GM06990 (cell line): ENCODE data around the gene ULBP2.

Experiments used
- DNase-seq: peaks from one replicate; pipeline ENCODE4 v3.0.0-alpha.2; 2011; ENCODE audit not compliant: insufficient read length; ENCODE audit errors: extremely low read depth
- H3K27me3 ChIP-seq: replicated peaks from 2 replicates; pipeline ENCODE4 v1.6.0; 2011; ENCODE audit warnings: low read length; ENCODE audit not compliant: control insufficient read depth, insufficient read depth
- H3K36me3 ChIP-seq: 2 replicates; pipeline ENCODE4 v1.5.1; 2011; ENCODE audit warnings: low read length; ENCODE audit not compliant: control insufficient read depth, insufficient read depth
- H3K4me3 ChIP-seq: replicated peaks from 2 replicates; pipeline ENCODE4 v1.5.1; 2011; ENCODE audit warnings: low read depth, mild to moderate bottlenecking, control low read depth, low read length
- TF ChIP-seq, protein P1 (sequence below): IDR thresholded peaks from 2 replicates; pipeline ENCODE4 v1.5.1; 2011; ENCODE audit warnings: low read length, control low read depth, mild to moderate bottlenecking, inconsistent platforms; ENCODE audit not compliant: insufficient read depth, poor library complexity, severe bottlenecking

Gene ULBP2

DNA sequence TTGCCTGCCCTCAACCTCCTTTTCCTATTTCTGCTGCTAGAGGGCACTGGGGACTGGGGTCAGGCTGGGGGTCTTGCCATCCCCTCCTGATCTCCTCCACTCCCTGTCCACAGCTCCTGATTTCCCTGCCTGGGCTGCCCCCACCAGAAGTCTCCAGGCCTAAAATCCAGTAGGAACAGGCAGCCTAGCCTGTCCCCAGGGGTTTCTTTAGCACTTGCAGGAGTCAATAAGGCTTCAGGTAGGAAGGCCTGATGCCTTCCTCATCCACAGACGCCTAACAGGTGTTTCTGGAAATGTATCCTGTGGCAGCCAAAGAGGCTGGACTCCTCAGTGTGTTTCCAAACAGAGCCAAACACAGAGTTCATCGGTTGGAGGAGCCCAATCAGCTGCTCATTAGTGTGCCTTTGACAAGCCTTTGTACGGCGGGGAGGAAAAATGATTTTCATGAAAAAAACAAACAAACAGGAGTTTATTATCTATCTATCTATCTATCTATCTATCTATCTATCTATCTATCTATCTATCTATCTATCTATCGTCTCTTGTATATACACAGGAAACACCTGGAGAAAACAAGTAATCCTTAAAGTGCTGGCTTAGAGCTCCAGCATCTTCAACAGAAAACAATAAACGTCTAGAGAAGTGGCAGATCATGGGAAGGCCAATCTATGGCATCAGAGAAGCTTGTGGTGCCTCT, 40.2 kb upstream of the ULBP2 start:
- H3K4me3 ChIP-seq = no peak overlapping the region
- H3K36me3 ChIP-seq = no peaks in the 10 kb centered on the region
- no peak for DNase-seq
- H3K27me3 ChIP-seq = peaks cover 2% of the 10 kb centered on the region
- TF ChIP-seq, protein P1, sequence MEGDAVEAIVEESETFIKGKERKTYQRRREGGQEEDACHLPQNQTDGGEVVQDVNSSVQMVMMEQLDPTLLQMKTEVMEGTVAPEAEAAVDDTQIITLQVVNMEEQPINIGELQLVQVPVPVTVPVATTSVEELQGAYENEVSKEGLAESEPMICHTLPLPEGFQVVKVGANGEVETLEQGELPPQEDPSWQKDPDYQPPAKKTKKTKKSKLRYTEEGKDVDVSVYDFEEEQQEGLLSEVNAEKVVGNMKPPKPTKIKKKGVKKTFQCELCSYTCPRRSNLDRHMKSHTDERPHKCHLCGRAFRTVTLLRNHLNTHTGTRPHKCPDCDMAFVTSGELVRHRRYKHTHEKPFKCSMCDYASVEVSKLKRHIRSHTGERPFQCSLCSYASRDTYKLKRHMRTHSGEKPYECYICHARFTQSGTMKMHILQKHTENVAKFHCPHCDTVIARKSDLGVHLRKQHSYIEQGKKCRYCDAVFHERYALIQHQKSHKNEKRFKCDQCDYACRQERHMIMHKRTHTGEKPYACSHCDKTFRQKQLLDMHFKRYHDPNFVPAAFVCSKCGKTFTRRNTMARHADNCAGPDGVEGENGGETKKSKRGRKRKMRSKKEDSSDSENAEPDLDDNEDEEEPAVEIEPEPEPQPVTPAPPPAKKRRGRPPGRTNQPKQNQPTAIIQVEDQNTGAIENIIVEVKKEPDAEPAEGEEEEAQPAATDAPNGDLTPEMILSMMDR = no peak

DNA sequence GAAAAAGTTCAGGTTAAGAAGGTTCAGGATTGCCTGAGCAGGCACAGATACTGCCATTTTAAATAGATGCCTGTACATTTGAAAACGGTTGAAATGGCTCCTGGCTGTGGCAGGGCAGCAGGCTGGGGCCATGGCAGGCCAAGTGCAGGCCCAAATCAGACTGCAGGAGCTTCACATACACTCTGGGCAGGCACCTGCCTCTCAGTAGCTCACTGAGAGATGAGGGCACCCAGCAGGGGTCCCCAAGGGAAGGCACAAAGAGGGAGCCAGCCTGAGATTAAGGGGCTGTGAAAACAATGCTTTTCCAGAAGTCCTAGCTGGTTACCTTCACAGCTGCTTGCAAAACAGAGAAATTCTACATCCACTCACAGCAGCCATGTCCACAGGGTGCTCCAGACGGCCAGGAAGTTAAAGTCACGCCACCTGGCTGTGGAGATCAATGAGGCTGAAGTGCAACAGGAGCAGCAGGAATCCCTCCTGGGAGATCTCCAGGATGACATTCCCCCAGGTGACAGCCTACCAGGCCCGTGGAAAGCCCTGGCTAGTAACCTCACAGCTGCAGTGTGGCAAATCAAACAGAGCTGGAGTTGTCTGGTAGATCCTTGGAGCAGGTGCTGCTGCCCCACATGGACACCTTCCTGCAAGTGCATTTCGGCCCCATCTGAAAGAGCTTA, 37.7 kb upstream of the ULBP2 start:
- H3K27me3 ChIP-seq = no peaks in the 10 kb centered on the region; the same call in none of the 2 replicates
- TF ChIP-seq, protein P1 = no peak
- no peaks in the 10 kb centered on the region for H3K36me3 ChIP-seq
- no peak for DNase-seq
- H3K4me3 ChIP-seq = no peak overlapping the region

DNA sequence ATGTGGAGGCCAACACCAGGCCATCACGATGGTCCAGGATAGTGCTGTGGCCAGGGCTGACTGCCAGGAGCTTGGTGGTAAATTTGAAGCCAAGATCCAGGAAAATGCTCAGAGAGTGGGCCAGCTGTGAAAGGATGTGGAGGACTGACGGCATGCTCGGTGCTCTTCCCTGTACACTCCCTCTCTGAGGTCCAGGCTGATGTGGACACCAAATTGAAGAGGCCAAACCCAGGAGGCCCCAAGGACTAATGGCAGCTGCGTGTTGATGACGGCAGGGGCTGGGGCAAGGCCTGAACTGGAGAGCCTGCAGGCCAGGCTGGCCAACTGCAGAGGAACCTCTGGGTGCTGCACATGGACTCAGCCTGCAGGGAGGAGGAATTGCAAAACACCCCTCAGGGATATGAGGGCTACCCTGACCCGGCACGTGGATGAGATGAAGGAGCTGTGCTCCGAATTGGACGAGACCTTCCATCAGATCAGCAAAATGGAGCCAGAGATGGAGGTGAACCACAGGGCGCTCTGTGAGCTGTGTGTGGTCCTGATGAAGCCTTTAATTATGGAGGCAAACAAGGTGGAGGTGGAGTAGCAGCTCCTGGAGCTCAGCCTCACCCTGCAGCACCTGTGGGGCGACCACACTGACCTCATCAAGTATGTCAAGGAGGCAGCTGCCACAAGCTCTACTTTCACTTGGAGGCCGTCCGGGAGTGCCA, 37.0 kb upstream of the ULBP2 start:
- Histone ChIP-seq H3K4me3 (no peak overlapping the region), H3K27me3 (no peaks in the 10 kb centered on the region; the same call in none of the 2 replicates), H3K36me3 (no peaks in the 10 kb centered on the region)
- TF ChIP-seq, protein P1 = no peak
- no peak for DNase-seq

DNA sequence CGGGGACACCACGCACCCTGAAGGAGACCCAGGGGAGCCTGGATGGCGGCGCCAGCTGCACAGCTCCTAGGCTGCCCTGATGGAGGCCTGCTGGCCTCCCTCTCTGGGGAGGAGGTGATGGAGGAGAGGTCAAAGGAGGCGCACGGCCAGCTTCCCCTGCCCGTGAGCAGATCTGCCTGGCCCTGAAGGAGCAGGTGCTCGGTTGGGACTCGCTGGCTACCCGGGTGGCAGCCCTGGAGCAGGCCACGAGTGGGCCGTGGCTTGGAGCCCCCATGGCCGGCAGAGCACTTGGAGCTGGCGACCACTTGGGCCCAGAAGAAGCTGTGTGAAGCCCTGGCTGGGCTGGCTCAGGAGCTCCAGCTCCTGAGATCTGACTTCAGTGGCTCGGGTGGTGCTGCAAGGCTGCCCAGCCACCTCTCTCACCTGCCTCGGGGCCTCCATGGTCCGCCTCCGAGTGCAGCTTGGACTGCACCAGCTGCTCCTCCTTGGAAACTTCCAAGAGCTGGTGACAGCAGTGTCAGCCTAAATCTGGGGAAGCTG, 36.4 kb upstream of the ULBP2 start:
- TF ChIP-seq, protein P1 = no peak
- no peak for DNase-seq
- no peak overlapping the region for H3K4me3 ChIP-seq
- no peaks in the 10 kb centered on the region; the same call in none of the 2 replicates for H3K27me3 ChIP-seq
- H3K36me3 ChIP-seq = no peaks in the 10 kb centered on the region

DNA sequence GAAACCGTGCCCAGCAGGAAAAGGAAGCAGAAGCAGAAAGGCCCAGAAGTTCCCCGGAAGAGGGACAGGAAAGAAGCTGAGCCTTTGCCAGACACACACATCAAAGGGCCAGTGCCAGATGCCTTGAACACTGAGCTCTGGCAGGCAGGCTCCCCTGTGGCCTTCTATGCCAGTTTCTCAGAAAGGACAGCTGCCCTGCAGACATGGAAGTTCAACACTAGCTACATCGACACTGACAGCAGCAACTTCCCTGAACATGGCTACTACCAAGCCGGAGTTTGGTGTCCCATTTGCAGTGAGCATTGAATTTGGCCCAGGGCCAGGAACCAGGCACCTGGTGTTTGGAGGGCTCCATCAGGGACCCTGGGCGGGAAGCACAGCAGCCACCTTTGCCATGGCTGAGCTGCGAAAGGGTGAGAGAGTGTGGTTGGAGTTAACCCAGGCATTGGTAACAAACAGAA, 35.9 kb upstream of the ULBP2 start:
- H3K4me3 ChIP-seq = no peak overlapping the region
- no peak for DNase-seq
- TF ChIP-seq, protein P1 = no peak
- H3K36me3 ChIP-seq = no peaks in the 10 kb centered on the region
- no peaks in the 10 kb centered on the region; the same call in 1 of the 2 replicates for H3K27me3 ChIP-seq
